OCI-LY1 (cell line): ENCODE measurements around the gene DEGS2.
"Not testable (repeated sequence)": the region's sequence is repeated elsewhere in the genome, so short reads cannot be mapped to it uniquely, and the experiment has no call there.

Experiments
- H2AFZ ChIP-seq: fragments of 200-600 bp; sonication (generic), shearing (Covaris generic); 2 replicates; pipeline ENCODE4 v1.6.0; 2014; ENCODE audit warnings: antibody characterized with exemption, mild to moderate bottlenecking, low read length
- H3F3A ChIP-seq: fragments of 200-600 bp; sonication (generic), shearing (Covaris generic); 2 replicates; pipeline ENCODE4 v1.6.0; 2014; ENCODE audit warnings: mild to moderate bottlenecking, antibody characterized with exemption, low read length, moderate library complexity; ENCODE audit not compliant: insufficient read depth
- H3K27ac ChIP-seq: fragments of 200-600 bp; sonication (generic); 2 replicates; pipeline ENCODE4 v1.5.1; 2014; ENCODE audit warnings: low read length, mixed run types, mild to moderate bottlenecking, low read depth; ENCODE audit not compliant: poor library complexity, severe bottlenecking
- H3K27me3 ChIP-seq: fragments of 200-600 bp; sonication (generic); 2 replicates; pipeline ENCODE4 v1.6.0; 2014; ENCODE audit warnings: antibody characterized with exemption, mild to moderate bottlenecking, low read length, moderate library complexity; ENCODE audit not compliant: insufficient read depth
- H3K36me3 ChIP-seq: fragments of 200-600 bp; sonication (generic); 2 replicates; pipeline ENCODE4 v1.6.1; 2014; ENCODE audit warnings: mild to moderate bottlenecking, antibody characterized with exemption, low read length, moderate library complexity, mixed read lengths; ENCODE audit not compliant: insufficient read depth
- H3K4me1 ChIP-seq: fragments of 200-600 bp; sonication (generic); 2 replicates; pipeline ENCODE4 v1.5.1; 2014; ENCODE audit warnings: mild to moderate bottlenecking, low read length, moderate library complexity; ENCODE audit not compliant: insufficient read depth, severe bottlenecking
- H3K4me2 ChIP-seq: fragments of 200-600 bp; sonication (generic), shearing (Covaris generic); 2 replicates; pipeline ENCODE4 v1.6.1; 2014; ENCODE audit warnings: low read length
- H3K4me3 ChIP-seq: fragments of 200-600 bp; sonication (generic); 2 replicates; pipeline ENCODE4 v1.5.1; 2014; ENCODE audit warnings: low read length, low read depth, mild to moderate bottlenecking, mixed read lengths; ENCODE audit not compliant: poor library complexity, severe bottlenecking
- H3K79me2 ChIP-seq: fragments of 200-600 bp; shearing (Covaris generic); 2 replicates; pipeline ENCODE4 v1.6.1; 2016; ENCODE audit warnings: mixed run types, low read length, mixed read lengths; ENCODE audit not compliant: insufficient read depth
- H3K9ac ChIP-seq: fragments of 200-600 bp; sonication (generic), shearing (Covaris generic); 2 replicates; pipeline ENCODE4 v1.6.1; 2014; ENCODE audit warnings: mild to moderate bottlenecking, low read length, mixed read lengths
- H3K9me2 ChIP-seq: fragments of 200-600 bp; sonication (generic), shearing (Covaris generic); 2 replicates; pipeline ENCODE4 v1.6.1; 2014; ENCODE audit warnings: low read depth, mild to moderate bottlenecking, low read length, mixed read lengths
- H3K9me3 ChIP-seq: fragments of 200-600 bp; shearing (Covaris generic); 2 replicates; pipeline ENCODE4 v1.6.1; 2014; ENCODE audit warnings: low read length, mixed read lengths
- H4K20me1 ChIP-seq: fragments of 200-600 bp; sonication (generic), shearing (Covaris generic); 2 replicates; pipeline ENCODE4 v1.6.0; 2016; ENCODE audit warnings: mild to moderate bottlenecking, low read length; ENCODE audit not compliant: insufficient read depth
- EZH2 ChIP-seq: fragments of 200-600 bp; sonication (generic), shearing (Covaris generic); IDR thresholded peaks from 2 replicates; pipeline ENCODE4 v1.8.0; 2017; ENCODE audit warnings: borderline replicate concordance, mixed run types, mild to moderate bottlenecking, antibody characterized with exemption, low read length, moderate library complexity, mixed read lengths
- TF ChIP-seq, protein P1 (sequence below): fragments of 200-600 bp; sonication (generic), shearing (Covaris generic); IDR thresholded peaks from 2 replicates; pipeline ENCODE4 v1.5.1; 2017; ENCODE audit warnings: mild to moderate bottlenecking, antibody characterized with exemption, low read length, moderate library complexity, mixed read lengths

The DEGS2 gene

DNA sequence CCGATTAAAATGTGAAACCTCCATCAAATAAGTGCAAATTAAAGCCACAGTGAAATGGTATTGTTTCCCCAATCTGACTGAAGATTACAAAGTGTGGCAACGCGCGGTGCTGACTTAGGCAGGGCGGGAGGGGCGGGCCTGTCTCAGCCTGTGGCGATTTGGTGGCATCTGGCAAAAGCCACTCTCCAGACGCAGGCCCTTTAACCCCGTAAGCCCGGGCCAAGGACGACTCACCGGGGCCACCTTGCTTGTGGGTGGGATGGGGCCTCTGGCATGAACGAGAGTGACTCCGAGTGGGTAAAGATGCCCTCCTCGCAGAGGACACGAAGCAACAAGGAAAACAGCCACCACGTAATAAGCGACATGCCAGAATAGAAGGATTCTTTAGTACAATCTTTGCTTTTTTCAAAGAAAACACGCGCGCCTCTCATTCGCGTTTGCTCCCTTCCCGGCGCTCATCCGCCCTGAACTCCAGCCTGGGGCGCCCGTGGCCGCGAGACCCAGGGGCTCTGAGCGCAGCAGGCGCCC is 815 bp downstream of the DEGS2 start:
- no peaks in the 10 kb centered on the region; the same call in 1 of the 2 replicates for H3F3A ChIP-seq
- peak overlapping the region; percentile 43; the same call in 1 of the 2 replicates for H3K9ac ChIP-seq
- H3K4me3 ChIP-seq, result peak overlapping the region; percentile 69
- H3K9me2 ChIP-seq, result no peaks in the 10 kb centered on the region
- peaks cover 7% of the 10 kb centered on the region; the same call in 1 of the 2 replicates for H3K9me3 ChIP-seq
- H3K36me3 ChIP-seq, result peaks cover 7% of the 10 kb centered on the region; the same call in 1 of the 2 replicates
- H3K4me1 ChIP-seq, result peaks cover 30% of the 10 kb centered on the region
- H3K27me3 ChIP-seq, result no peaks in the 10 kb centered on the region; the same call in 1 of the 2 replicates
- no peak overlapping the region for H3K27ac ChIP-seq
- TF ChIP-seq, protein P1, sequence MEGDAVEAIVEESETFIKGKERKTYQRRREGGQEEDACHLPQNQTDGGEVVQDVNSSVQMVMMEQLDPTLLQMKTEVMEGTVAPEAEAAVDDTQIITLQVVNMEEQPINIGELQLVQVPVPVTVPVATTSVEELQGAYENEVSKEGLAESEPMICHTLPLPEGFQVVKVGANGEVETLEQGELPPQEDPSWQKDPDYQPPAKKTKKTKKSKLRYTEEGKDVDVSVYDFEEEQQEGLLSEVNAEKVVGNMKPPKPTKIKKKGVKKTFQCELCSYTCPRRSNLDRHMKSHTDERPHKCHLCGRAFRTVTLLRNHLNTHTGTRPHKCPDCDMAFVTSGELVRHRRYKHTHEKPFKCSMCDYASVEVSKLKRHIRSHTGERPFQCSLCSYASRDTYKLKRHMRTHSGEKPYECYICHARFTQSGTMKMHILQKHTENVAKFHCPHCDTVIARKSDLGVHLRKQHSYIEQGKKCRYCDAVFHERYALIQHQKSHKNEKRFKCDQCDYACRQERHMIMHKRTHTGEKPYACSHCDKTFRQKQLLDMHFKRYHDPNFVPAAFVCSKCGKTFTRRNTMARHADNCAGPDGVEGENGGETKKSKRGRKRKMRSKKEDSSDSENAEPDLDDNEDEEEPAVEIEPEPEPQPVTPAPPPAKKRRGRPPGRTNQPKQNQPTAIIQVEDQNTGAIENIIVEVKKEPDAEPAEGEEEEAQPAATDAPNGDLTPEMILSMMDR, result no peak
- TF ChIP-seq EZH2, result no peak
- H2AFZ ChIP-seq, result no peak overlapping the region
- peak overlapping the region; percentile 96 for H3K4me2 ChIP-seq
- no peaks in the 10 kb centered on the region for H4K20me1 ChIP-seq
- no peaks in the 10 kb centered on the region for H3K79me2 ChIP-seq

- H3K27ac ChIP-seq, result peak overlapping the region; percentile 23
- H2AFZ ChIP-seq, H3K27me3 ChIP-seq, H3K4me3 ChIP-seq, H3K36me3 ChIP-seq, H3K4me2 ChIP-seq, H3F3A ChIP-seq, H4K20me1 ChIP-seq, H3K9me3 ChIP-seq, H3K79me2 ChIP-seq, H3K9ac ChIP-seq, H3K9me2 ChIP-seq: not testable (repeated sequence)
- peaks cover 30% of the 10 kb centered on the region for H3K4me1 ChIP-seq
Observed at GRCh38 chr14:100157548-100158232, 1.8 kb downstream of the DEGS2 start.

GRCh38 chr14:100156776-100157175 is 2.7 kb downstream of the DEGS2 start:
- H3K27me3 ChIP-seq, result no peaks in the 10 kb centered on the region; the same call in 1 of the 2 replicates
- no peak for TF ChIP-seq EZH2
- TF ChIP-seq, protein P1, result no peak
- H3K4me2 ChIP-seq, result no peak overlapping the region
- no peak overlapping the region for H3K9ac ChIP-seq
- H3K79me2 ChIP-seq, result no peaks in the 10 kb centered on the region
- peaks cover 30% of the 10 kb centered on the region for H3K4me1 ChIP-seq
- peaks cover 7% of the 10 kb centered on the region; the same call in 1 of the 2 replicates for H3K9me3 ChIP-seq
- H3F3A ChIP-seq, result no peaks in the 10 kb centered on the region; the same call in 1 of the 2 replicates
- peaks cover 7% of the 10 kb centered on the region; the same call in 1 of the 2 replicates for H3K36me3 ChIP-seq
- no peak overlapping the region for H2AFZ ChIP-seq
- no peak overlapping the region for H3K4me3 ChIP-seq
- no peaks in the 10 kb centered on the region for H3K9me2 ChIP-seq
- H3K27ac ChIP-seq, result no peak overlapping the region
- H4K20me1 ChIP-seq, result no peaks in the 10 kb centered on the region
